ENCODE results near the gene TXNDC15. TPM values are rescaled to one million over a fixed set of nuclear protein-coding genes. Genes with fewer than 3 reads are reported as not detected.

TXNDC15 gene
- total and polyA plus RNA-seq, 2 of the 13 experiments (the other 11 are each of a cell fraction or from before 2014, with no cell fraction given), result 22.2 to 49.9 TPM

GRCh38 chr5:134845852-134846640 is 28.1 kb upstream of the TXNDC15 start, which contains the start of gene C5orf24 (continued):
- TF ChIP-seq IRF9 (CRISPR knock-in tag; IDR thresholded peaks at IDR 0.05; ENCODE audit: borderline replicate concordance) (peak; percentile 88; the same call in 1 of the 2 replicates), ZFAT (CRISPR knock-in tag; conservative IDR thresholded peaks at IDR 0.05) (no peak), ZNF543 (CRISPR knock-in tag; IDR thresholded peaks at IDR 0.05) (no peak), ZBED4 (CRISPR knock-in tag; IDR thresholded peaks at IDR 0.05; ENCODE audit: borderline replicate concordance) (no peak), MLLT10 (CRISPR knock-in tag; IDR thresholded peaks at IDR 0.05) (no peak), ZNF589 (CRISPR knock-in tag; conservative IDR thresholded peaks at IDR 0.05) (no peak), ZKSCAN1 (IDR thresholded peaks at IDR 0.05; ENCODE audit: low read length) (no peak), POGK (CRISPR knock-in tag; conservative IDR thresholded peaks at IDR 0.05) (peak; percentile 82), KLF13 (CRISPR knock-in tag; IDR thresholded peaks at IDR 0.05) (no peak), ZNF674 (CRISPR knock-in tag; IDR thresholded peaks at IDR 0.05; ENCODE audit: low read depth) (no peak), ZNF446 (CRISPR knock-in tag; IDR thresholded peaks at IDR 0.05) (0 out of 2 replicates have a peak, but pooled peaks have one; percentile 56), GMEB2 (CRISPR knock-in tag; IDR thresholded peaks at IDR 0.05; ENCODE audit: low read depth) (peak; percentile 97), ZNF12 (CRISPR knock-in tag; IDR thresholded peaks at IDR 0.05) (peak; percentile 46), ZFP91 (CRISPR knock-in tag; IDR thresholded peaks at IDR 0.05; ENCODE audit: borderline replicate concordance) (peak; percentile 92; the same call in 1 of the 2 replicates), ZSCAN29 (CRISPR knock-in tag; conservative IDR thresholded peaks at IDR 0.05) (no peak), PCBP2 (optimal IDR thresholded peaks at IDR 0.05; ENCODE audit: low read depth, low read length, poor library complexity, severe bottlenecking) (no peak), GATAD2A (CRISPR knock-in tag; IDR thresholded peaks at IDR 0.05) (no peak), ZNF530 (CRISPR knock-in tag; IDR thresholded peaks at IDR 0.05; ENCODE audit: low read depth) (no peak), ZFP90 (CRISPR knock-in tag; IDR thresholded peaks at IDR 0.05; ENCODE audit: borderline replicate concordance) (peak; percentile 77; the same call in 1 of the 2 replicates)

Measured in HepG2 (cell line).